ENCODE measurements around the gene ANKRD40.
"Not testable (repeated sequence)": the region's sequence is repeated elsewhere in the genome, so short reads cannot be mapped to it uniquely, and the experiment has no call there.

The ANKRD40 gene

DNA sequence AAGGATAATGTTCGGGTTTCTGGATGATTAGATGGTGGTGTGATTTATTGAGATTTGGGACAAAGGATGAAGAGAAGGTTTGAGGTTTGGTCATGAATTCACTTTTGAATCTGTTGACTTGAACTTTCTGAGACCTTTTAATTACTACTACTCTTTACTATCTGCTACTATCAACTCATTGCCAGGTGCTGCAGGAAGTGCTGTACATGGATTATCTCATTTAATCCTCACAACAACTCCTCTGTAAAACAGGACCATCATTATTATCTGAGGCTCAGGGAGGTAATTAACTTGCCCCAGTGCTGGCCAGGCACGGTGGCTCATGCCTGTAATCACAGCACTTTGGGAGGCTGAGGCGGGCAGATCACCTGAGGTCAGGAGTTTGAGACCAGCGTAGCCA, 2.9 kb upstream of the ANKRD40 start:
- no peak for DNase-seq (ENCODE audit: low read depth)

DNA sequence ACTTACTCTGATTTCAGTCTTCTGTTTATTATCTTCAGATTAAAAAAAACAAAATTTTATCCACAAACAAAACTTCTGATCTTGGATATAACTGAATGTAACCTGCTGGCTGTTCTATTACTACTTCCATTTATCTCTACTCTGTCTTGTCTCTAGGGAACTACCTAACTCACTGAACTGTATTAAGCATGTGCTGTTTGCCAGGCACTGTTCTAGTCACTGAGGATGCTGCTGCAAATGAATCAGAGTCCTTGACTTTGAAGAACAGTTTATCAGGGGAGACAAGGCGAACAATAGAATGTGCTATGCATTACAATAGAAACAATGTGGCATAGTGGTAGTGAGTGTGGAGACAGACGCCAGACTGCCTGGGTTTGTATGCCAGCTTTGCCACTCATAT, 2.3 kb upstream of the ANKRD40 start:
- no peak for DNase-seq (ENCODE audit: low read depth)

- DNase-seq (ENCODE audit: low read depth) = not testable (repeated sequence)
Measured at GRCh38 chr17:50709053-50709452, 1.3 kb upstream of the ANKRD40 start.

DNA sequence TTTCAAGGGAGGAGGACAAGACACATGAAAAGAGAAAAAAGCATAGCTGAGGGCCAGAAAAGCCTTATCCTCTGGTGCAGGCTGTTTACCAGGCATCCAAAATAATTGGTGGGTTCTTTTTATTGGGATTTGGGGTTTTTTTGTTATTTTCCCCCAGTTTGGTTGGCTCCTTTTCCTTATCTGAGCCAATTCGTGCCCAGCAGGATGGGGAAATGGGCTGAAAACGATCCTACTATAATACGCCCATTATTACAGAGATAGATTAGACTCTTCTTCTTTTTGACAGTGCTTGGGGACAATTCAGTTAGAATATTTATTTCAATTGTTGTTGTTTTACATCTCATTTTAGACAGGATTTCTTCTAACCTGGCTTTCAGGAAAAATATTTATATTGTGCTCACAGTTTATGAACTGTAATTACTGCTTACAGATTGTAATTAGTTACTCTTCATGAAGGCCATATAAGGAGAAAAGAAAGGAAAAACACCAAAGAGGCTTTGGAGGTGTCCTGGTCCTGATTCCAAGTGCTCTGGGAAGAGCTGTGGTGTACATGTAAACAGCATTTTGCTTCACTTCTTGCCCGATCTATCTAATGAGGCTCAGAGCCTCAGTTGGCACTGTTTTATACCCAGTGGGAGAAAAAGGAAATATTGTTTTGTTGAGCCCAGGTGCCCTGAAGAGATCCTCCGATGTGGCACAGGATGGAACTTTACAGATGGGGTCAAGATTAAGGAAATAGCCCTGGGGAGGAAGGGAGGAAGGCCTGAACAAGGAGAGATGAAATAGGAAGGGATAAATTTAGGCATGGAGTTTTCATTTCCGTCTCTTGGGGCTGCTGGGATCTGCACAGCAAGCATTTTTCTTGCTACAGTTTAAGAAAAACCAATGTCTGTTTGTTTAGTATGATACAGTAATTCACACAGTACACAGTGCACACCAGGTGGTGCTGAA, 611 bp upstream of the ANKRD40 start:
- no peak for DNase-seq (ENCODE audit: low read depth)

DNA sequence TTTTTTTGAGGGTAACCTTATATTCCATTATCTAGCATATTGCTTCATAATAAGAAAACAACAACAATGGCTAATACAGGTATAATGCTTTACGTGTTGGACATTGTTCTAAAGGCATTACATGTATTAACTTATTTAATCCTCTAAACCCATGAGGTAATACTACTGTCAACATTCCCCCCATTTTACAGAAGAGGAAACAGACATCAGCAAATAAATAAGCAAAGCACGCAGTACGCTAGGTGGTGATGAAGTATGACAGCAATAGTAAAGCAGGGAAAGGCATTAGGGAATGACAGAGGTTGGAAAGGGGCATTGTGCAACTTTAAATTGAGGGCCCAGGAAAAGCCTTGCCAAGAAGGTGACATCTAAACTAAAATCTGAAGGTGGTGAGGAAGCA, 4.6 kb downstream of the ANKRD40 start:
- no peak for DNase-seq (ENCODE audit: low read depth)

GRCh38 chr17:50699410-50699809, 8.3 kb downstream of the ANKRD40 start:
- no peak for DNase-seq (ENCODE audit: low read depth)

- no peak for DNase-seq (ENCODE audit: low read depth)
Measured at GRCh38 chr17:50697663-50698272, 9.9 kb downstream of the ANKRD40 start.

GRCh38 chr17:50697062-50697461, 10.7 kb downstream of the ANKRD40 start:
- DNase-seq (ENCODE audit: low read depth) = no peak

- DNase-seq (ENCODE audit: low read depth) = no peak
Measured at GRCh38 chr17:50696365-50696879, 11.3 kb downstream of the ANKRD40 start.

GRCh38 chr17:50693036-50693682, 14.6 kb downstream of the ANKRD40 start:
- DNase-seq (ENCODE audit: low read depth) = no peak

DNA sequence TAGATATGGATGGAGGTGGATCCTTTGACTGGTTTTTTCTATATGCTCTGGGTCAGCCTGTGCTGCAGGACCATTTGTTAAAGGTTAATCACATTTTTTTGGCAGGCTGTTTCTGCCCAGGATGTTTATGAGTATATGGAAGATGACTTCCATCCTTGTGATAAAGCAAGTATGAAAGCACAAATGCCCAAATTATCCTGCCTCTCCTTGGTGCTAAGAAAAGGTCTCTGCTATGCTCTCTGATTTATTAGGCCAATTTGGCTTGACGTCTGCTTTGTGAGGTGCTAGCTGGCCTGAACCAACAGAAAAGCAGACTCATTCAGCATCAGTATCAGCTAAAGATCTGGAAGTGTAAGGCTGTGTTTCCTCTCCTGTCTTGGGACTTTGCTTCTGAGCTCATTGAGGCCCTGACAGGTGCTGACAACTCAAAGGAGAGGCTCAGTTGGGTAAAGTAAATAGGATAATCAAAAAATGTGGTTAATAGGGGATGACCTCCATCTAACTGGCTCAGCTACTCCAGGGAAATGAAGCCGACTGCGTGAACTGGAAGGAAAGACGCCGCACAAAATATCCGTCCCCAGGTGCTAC, 15.2 kb downstream of the ANKRD40 start:
- DNase-seq (ENCODE audit: low read depth) = no peak

- no peak for DNase-seq (ENCODE audit: low read depth)
Measured at GRCh38 chr17:50691550-50692447, 15.9 kb downstream of the ANKRD40 start.

- DNase-seq (ENCODE audit: low read depth) = no peak
Measured at GRCh38 chr17:50690887-50691549, 16.7 kb downstream of the ANKRD40 start.

GRCh38 chr17:50689956-50690886, 17.5 kb downstream of the ANKRD40 start:
- DNase-seq (ENCODE audit: low read depth) = no peak

DNA sequence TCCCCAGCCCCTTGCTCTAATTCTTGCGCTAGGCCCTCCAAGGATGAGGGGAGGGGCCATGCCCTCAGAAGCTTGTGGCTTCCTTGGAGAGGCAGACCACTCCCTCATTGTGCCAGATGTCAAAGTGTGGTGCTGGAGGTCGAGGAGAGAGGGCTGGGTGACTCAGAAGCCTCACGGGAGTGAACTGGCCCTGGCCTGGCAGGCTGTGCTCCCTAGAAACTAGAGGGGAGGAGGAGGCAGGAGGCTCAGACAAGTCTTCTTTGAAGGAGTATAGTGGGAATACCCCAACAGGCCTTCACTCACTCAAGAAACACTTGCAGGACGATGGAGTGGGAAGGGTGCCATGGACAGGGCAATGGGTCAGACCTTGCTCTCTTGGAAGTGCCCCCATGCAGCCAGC, 18.5 kb downstream of the ANKRD40 start:
- DNase-seq (ENCODE audit: low read depth) = no peak

- no peak for DNase-seq (ENCODE audit: low read depth)
Measured at GRCh38 chr17:50688245-50688644, 19.5 kb downstream of the ANKRD40 start.

DNA sequence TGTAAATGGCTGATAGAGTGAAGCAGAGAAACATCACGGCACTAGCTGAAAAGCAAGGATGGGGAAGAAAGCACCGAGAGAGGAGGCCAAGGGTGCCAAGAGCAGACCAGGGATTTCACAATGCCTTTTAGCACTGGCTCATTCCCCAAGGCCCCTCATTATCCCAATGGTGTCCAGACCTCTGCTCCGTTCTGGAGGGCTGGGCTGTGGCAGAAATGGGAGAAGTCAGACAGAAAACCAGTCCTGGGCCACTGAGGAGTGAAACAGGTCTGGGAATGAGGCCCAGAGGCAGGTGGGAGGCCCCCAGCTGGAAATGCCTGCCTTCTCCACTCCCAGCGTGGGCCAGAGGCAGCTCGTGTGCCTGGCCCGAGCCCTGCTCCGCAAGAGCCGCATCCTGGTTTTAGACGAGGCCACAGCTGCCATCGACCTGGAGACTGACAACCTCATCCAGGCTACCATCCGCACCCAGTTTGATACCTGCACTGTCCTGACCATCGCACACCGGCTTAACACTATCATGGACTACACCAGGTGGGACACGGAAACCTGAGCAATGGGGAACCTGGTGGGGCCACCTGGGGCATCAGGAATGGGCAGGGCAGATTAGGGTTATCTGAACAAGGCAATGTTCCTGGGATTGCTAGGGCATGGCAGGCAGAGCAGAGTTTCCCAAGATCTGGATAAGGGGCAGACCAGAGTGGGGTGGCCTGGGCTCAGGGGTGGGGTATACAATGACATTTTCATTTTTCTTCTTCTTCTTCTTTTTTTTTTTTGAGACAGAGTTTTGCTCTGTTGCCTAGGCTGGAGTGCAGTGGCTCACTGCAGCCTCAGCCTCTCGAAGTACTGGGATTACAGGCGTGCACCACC, 20.3 kb downstream of the ANKRD40 start:
- no peak for DNase-seq (ENCODE audit: low read depth)

- DNase-seq (ENCODE audit: low read depth) = no peak
Measured at GRCh38 chr17:50686494-50687199, 21.1 kb downstream of the ANKRD40 start.

All from CMK (cell line).